Measurements from ENCODE around the gene GSDMA. TPM values are rescaled to one million over a fixed set of nuclear protein-coding genes. Genes with fewer than 3 reads are reported as not detected.
"Not testable (repeated sequence)": the region's sequence is repeated elsewhere in the genome, so short reads cannot be mapped to it uniquely, and the experiment has no call there.

GSDMA gene
- total and polyA plus RNA-seq, 4 experiments from 2014 or later, result 0.23 to 1.1 (median 0.34) TPM

GRCh38 chr17:40004072-40004471 lies 41.3 kb downstream of the GSDMA start:
- peaks cover 0 to 2% (median 0%) of the 10 kb centered on the region in 8 donors for H3K9me3 Mint-ChIP-seq
- H3K4me3 Mint-ChIP-seq, result no peak overlapping the region
- DNase-seq, result no peak
- H3K27ac Mint-ChIP-seq, result no peak overlapping the region
- ChIA-PET POLR2A (ENCODE audit: partially characterized antibody) (no interaction called here), CTCF (ENCODE audit: partially characterized antibody) (interaction anchor here (1.2 to 1.8 kb wide), 2 partner anchors 9 to 24 kb away, joined by 4 to 8 read pairs; no protein-coding TSS in a partner anchor)
- H3K4me3 ChIP-seq (ENCODE audit: low read length in 2 of 2), result no peak overlapping the region
- no peak overlapping the region for H3K27ac ChIP-seq (ENCODE audit: low read depth, low read length)
- intact Hi-C loops (cut with micrococcal nuclease), result no loop called here
- H3K27me3 Mint-ChIP-seq, result no peaks in the 10 kb centered on the region
- no peaks in the 10 kb centered on the region for H3K36me3 ChIP-seq (ENCODE audit: insufficient read depth, low read length)
- no peaks in the 10 kb centered on the region for H3K4me1 Mint-ChIP-seq
- H3K36me3 Mint-ChIP-seq, result no peaks in the 10 kb centered on the region
- H3K27me3 ChIP-seq (ENCODE audit: insufficient read depth, low read length), result no peaks in the 10 kb centered on the region
- no peaks in the 10 kb centered on the region for H3K4me1 ChIP-seq (ENCODE audit: insufficient read depth, low read length)
- no peaks in the 10 kb centered on the region for H3K9me3 ChIP-seq (ENCODE audit: control insufficient read depth in 1 of 2, low read length in 2 of 2)

DNA sequence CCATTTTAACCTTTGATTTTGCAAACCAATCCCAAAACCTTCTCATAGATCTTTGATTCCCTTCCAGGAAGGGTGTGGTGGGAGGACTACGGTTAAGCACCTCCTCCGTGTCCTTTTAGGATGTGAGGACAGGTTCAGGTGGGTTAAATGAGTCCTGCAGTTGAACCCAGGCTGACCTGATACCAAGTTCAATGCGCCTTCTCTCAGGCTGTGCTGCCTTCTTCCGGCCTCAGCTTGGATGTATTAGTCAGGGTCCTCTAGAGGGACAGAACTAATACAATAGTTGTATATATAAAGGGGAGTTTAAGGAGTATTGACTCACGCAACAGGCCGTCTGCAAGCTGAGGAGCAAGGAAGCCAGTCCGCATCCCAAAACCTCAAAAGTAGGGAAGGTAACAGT lies 41.9 kb downstream of the GSDMA start:
- intact Hi-C loops (cut with micrococcal nuclease), result no loop called here
- no peak overlapping the region for H3K4me3 Mint-ChIP-seq
- Histone ChIP-seq H3K4me3 (ENCODE audit: low read length in 2 of 2) (no peak overlapping the region), H3K27me3 (ENCODE audit: insufficient read depth, low read length) (no peaks in the 10 kb centered on the region), H3K27ac (ENCODE audit: low read depth, low read length) (no peak overlapping the region), H3K4me1 (ENCODE audit: insufficient read depth, low read length) (no peaks in the 10 kb centered on the region), H3K36me3 (ENCODE audit: insufficient read depth, low read length) (no peaks in the 10 kb centered on the region), H3K9me3 (ENCODE audit: control insufficient read depth in 1 of 2, low read length in 2 of 2) (no peaks in the 10 kb centered on the region)
- no peaks in the 10 kb centered on the region for H3K36me3 Mint-ChIP-seq
- CTCF ChIA-PET (ENCODE audit: partially characterized antibody), result interaction anchor here (0.9 to 1.8 kb wide), 3 partner anchors 9 to 37 kb away, joined by 3 to 8 read pairs (median 4); no protein-coding TSS in a partner anchor
- H3K4me1 Mint-ChIP-seq, result no peaks in the 10 kb centered on the region
- DNase-seq, result no peak
- no peak overlapping the region for H3K27ac Mint-ChIP-seq
- H3K9me3 Mint-ChIP-seq, result peaks cover 0 to 2% (median 0%) of the 10 kb centered on the region in 8 donors
- POLR2A ChIA-PET (ENCODE audit: partially characterized antibody), result no interaction called here
- H3K27me3 Mint-ChIP-seq, result no peaks in the 10 kb centered on the region

GRCh38 chr17:40005520-40005919 lies 42.7 kb downstream of the GSDMA start:
- DNase-seq, result no peak
- Mint-ChIP-seq H3K4me1 (peaks cover 0 to 2% (median 0%) of the 10 kb centered on the region in 4 donors), H3K27me3 (no peaks in the 10 kb centered on the region), H3K36me3 (no peaks in the 10 kb centered on the region), H3K9me3 (peaks cover 0 to 2% (median 0%) of the 10 kb centered on the region in 8 donors), H3K27ac (no peak overlapping the region), H3K4me3 (no peak overlapping the region)
- no peaks in the 10 kb centered on the region for H3K27me3 ChIP-seq (ENCODE audit: insufficient read depth, low read length)
- ChIA-PET CTCF (ENCODE audit: partially characterized antibody) (interaction anchor here (0.9 to 1.8 kb wide), 2 partner anchors 8 to 36 kb away, joined by 3 to 8 read pairs; no protein-coding TSS in a partner anchor), POLR2A (ENCODE audit: partially characterized antibody) (no interaction called here)
- intact Hi-C loops (cut with micrococcal nuclease), result no loop called here
- no peaks in the 10 kb centered on the region for H3K36me3 ChIP-seq (ENCODE audit: insufficient read depth, low read length)
- no peak overlapping the region for H3K4me3 ChIP-seq (ENCODE audit: low read length in 2 of 2)
- no peaks in the 10 kb centered on the region for H3K9me3 ChIP-seq (ENCODE audit: control insufficient read depth in 1 of 2, low read length in 2 of 2)
- H3K27ac ChIP-seq (ENCODE audit: low read depth, low read length), result no peak overlapping the region
- peaks cover 5% of the 10 kb centered on the region for H3K4me1 ChIP-seq (ENCODE audit: insufficient read depth, low read length)

DNA sequence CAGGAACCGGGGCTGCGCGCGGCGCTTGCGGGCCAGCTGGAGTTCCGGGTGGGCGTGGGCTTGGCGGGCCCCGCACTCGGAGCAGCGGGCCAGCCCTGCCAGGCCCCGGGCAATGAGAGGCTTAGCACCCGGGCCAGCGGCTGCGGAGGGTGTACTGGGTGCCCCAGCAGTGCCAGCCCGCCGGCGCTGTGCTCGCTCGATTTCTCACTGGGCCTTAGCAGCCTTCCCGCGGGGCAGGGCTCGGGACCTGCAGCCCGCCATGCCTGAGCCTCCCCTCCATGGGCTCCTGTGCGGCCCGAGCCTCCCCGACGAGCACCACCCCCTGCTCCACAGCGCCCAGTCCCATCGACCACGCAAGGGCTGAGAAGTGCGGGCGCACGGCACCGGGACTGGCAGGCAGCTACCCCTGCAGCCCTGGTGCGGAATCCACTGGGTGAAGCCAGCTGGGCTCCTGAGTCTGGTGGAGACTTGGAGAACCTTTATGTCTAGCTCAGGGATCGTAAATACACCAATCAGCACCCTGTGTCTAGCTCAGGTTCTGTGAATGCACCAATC lies 48.2 kb downstream of the GSDMA start:
- H3K9me3 ChIP-seq (ENCODE audit: control insufficient read depth in 1 of 2, low read length in 2 of 2); H3K27me3 Mint-ChIP-seq; H3K4me3 ChIP-seq (ENCODE audit: low read length in 2 of 2); H3K4me3 Mint-ChIP-seq; H3K27me3 ChIP-seq (ENCODE audit: insufficient read depth, low read length); H3K4me1 ChIP-seq (ENCODE audit: insufficient read depth, low read length); POLR2A ChIA-PET (ENCODE audit: partially characterized antibody); DNase-seq; intact Hi-C loops (cut with micrococcal nuclease); H3K9me3 Mint-ChIP-seq; H3K27ac Mint-ChIP-seq; H3K27ac ChIP-seq (ENCODE audit: low read depth, low read length); H3K4me1 Mint-ChIP-seq; H3K36me3 Mint-ChIP-seq; H3K36me3 ChIP-seq (ENCODE audit: insufficient read depth, low read length): not testable (repeated sequence)
- CTCF ChIA-PET (ENCODE audit: partially characterized antibody), result interaction anchor here (1.5 to 13.1 kb wide), 6 partner anchors 17 to 388 kb away, joined by 5 to 166 read pairs (median 22); no protein-coding TSS in a partner anchor

DNA sequence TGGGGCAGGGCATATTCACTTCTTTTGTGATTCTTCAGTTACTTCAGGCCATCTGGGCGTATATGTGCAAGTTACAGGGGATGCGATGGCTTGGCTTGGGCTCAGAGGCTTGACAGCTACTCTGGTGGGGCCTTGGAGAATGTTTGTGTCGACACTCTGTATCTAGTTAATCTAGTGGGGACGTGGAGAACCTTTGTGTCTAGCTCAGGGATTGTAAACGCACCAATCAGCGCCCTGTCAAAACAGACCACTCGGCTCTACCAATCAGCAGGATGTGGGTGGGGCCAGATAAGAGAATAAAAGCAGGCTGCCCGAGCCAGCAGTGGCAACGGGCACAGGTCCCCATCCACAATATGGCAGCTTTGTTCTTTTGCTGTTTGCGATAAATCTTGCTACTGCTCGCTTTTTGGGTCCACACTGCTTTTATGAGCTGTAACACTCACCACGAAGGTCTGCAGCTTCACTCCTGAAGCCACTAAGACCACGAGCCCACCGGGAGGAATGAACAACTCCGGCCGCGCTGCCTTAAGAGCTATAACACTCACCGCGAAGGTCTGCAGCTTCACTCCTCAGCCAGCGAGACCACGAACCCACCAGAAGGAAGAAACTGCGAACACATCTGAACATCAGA lies 49.3 kb downstream of the GSDMA start:
- H3K9me3 ChIP-seq (ENCODE audit: control insufficient read depth in 1 of 2, low read length in 2 of 2); H3K4me3 Mint-ChIP-seq; H3K27me3 ChIP-seq (ENCODE audit: insufficient read depth, low read length); H3K4me3 ChIP-seq (ENCODE audit: low read length in 2 of 2); DNase-seq; H3K4me1 Mint-ChIP-seq; H3K9me3 Mint-ChIP-seq; H3K27me3 Mint-ChIP-seq; H3K4me1 ChIP-seq (ENCODE audit: insufficient read depth, low read length); H3K36me3 Mint-ChIP-seq; H3K27ac ChIP-seq (ENCODE audit: low read depth, low read length); H3K36me3 ChIP-seq (ENCODE audit: insufficient read depth, low read length); H3K27ac Mint-ChIP-seq: not testable (repeated sequence)
- intact Hi-C loops (cut with micrococcal nuclease), result loop anchor here (2.0 kb wide), 1 partner anchor 63 kb away; no protein-coding TSS in a partner anchor
- ChIA-PET POLR2A (ENCODE audit: partially characterized antibody) (interaction anchor here (1.4 to 2.2 kb wide), 2 partner anchors 42 to 156 kb away, joined by 4 to 5 read pairs; partner anchors contain the start of gene MED24), CTCF (ENCODE audit: partially characterized antibody) (interaction anchor here (0.9 to 13.1 kb wide), 18 partner anchors 11 to 389 kb away, joined by 3 to 166 read pairs (median 6); partner anchors contain the start of gene PSMD3)

DNA sequence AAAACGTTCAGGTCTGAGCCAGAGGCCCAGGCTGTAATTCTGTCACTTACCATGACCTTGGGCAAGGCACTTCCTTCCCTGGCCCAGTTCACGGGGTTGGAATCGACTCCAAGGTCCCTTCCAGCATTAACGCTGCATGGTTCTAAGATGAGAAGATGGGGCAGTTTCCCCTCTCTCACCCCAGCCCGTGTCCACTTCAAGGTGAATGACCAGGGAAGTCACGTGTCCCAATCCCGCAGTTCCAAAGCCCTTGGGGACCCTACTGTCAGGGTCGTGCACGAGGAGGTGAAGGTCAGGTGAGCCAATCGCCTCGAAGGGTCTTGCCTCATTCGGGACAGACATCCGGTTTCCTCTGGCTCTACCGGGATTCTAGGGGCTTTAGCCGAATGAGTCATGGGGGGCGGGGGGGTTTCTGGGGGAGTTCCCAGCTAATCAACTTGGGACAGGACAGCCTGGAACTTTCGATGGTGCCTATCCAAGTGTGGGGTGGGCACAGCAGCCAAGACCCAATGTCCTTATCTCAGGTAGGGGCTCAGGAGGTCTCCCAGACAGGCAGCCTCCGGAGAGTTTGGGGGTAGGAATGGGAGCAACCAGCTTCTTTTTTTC lies 51.7 kb downstream of the GSDMA start:
- no peak overlapping the region for H3K4me3 Mint-ChIP-seq
- no peak overlapping the region for H3K27ac Mint-ChIP-seq
- Histone ChIP-seq H3K36me3 (ENCODE audit: insufficient read depth, low read length) (peaks cover 4% of the 10 kb centered on the region), H3K27me3 (ENCODE audit: insufficient read depth, low read length) (no peaks in the 10 kb centered on the region), H3K4me1 (ENCODE audit: insufficient read depth, low read length) (peaks cover 8% of the 10 kb centered on the region), H3K9me3 (ENCODE audit: control insufficient read depth in 1 of 2, low read length in 2 of 2) (no peaks in the 10 kb centered on the region), H3K4me3 (ENCODE audit: low read length in 2 of 2) (no peak overlapping the region), H3K27ac (ENCODE audit: low read depth, low read length) (no peak overlapping the region)
- DNase-seq, result no peak
- CTCF ChIA-PET (ENCODE audit: partially characterized antibody), result interaction anchor here (0.9 to 13.1 kb wide), 14 partner anchors 14 to 335 kb away, joined by 3 to 166 read pairs (median 8); partner anchors contain the start of gene CASC3
- POLR2A ChIA-PET (ENCODE audit: partially characterized antibody), result interaction anchor here (0.6 to 2.5 kb wide), 3 partner anchors 12 to 146 kb away, joined by 3 to 8 read pairs (median 3); no protein-coding TSS in a partner anchor
- H3K9me3 Mint-ChIP-seq, result no peaks in the 10 kb centered on the region
- H3K27me3 Mint-ChIP-seq, result peaks cover 0 to 2% of the 10 kb centered on the region in 2 donors
- H3K4me1 Mint-ChIP-seq, result peaks cover 0 to 7% (median 5%) of the 10 kb centered on the region in 4 donors
- H3K36me3 Mint-ChIP-seq, result peaks cover 0 to 7% of the 10 kb centered on the region in 2 donors
- intact Hi-C loops (cut with micrococcal nuclease), result no loop called here
